DND-41 (cell line): ENCODE measurements around the gene APOBEC4.

Experiments used
- CTCF ChIP-seq: IDR thresholded peaks from 2 replicates; pipeline ENCODE4 v1.5.1; 2012; ENCODE audit warnings: borderline replicate concordance, low read length, moderate library complexity, mild to moderate bottlenecking; ENCODE audit not compliant: poor library complexity, severe bottlenecking; ENCODE audit errors: extremely low read depth
- EZH2 ChIP-seq: IDR thresholded peaks from 3 replicates; pipeline ENCODE4 v1.6.1; 2012; ENCODE audit warnings: borderline replicate concordance, low read depth, mild to moderate bottlenecking, moderate library complexity, low read length, inconsistent platforms; ENCODE audit not compliant: severe bottlenecking

- no peak for TF ChIP-seq CTCF
- no peak for TF ChIP-seq EZH2
Measured at GRCh38 chr1:183678819-183679218, 25.7 kb upstream of the APOBEC4 start.
